AG09309 (cell line): ENCODE results near the gene ADGRV1.
"Not testable (repeated sequence)": the region's sequence is repeated elsewhere in the genome, so short reads cannot be mapped to it uniquely, and the experiment has no call there.

Experiments
- DNase-seq: peaks from one replicate; pipeline ENCODE4 v3.0.0-alpha.2; 2010; ENCODE audit warnings: low read depth
- H3K4me3 ChIP-seq: 2 replicates; pipeline ENCODE4 v1.5.1; 2011; ENCODE audit warnings: mild to moderate bottlenecking, low read depth, low read length, moderate library complexity; ENCODE audit not compliant: control insufficient read depth
- CTCF ChIP-seq: IDR thresholded peaks from 2 replicates; pipeline ENCODE4 v1.5.1; 2011; ENCODE audit warnings: mild to moderate bottlenecking, low read depth, low read length, inconsistent platforms; ENCODE audit not compliant: insufficient read depth, control insufficient read depth; ENCODE audit errors: missing control alignments

Gene ADGRV1

GRCh38 chr5:90569084-90569483 is 10.5 kb downstream of the ADGRV1 start:
- H3K4me3 ChIP-seq: no peak overlapping the region
- no peak for DNase-seq
- TF ChIP-seq CTCF: no peak

GRCh38 chr5:90570034-90570433 is 11.4 kb downstream of the ADGRV1 start:
- no peak overlapping the region for H3K4me3 ChIP-seq
- no peak for DNase-seq

GRCh38 chr5:90571147-90571773 is 12.7 kb downstream of the ADGRV1 start:
- TF ChIP-seq CTCF: no peak
- H3K4me3 ChIP-seq: no peak overlapping the region
- no peak for DNase-seq

More at GRCh38 chr5:90570034-90570433, 11.4 kb downstream of the ADGRV1 start:
- TF ChIP-seq CTCF: no peak

- DNase-seq: no peak
- H3K4me3 ChIP-seq: no peak overlapping the region
- TF ChIP-seq CTCF: no peak
Measured at GRCh38 chr5:90575712-90576111, 17.1 kb downstream of the ADGRV1 start.

- not testable (repeated sequence) for DNase-seq, H3K4me3 ChIP-seq
Measured at GRCh38 chr5:90576566-90576965, 18.0 kb downstream of the ADGRV1 start.

- DNase-seq, H3K4me3 ChIP-seq: not testable (repeated sequence)
Measured at GRCh38 chr5:90579905-90580304, 21.3 kb downstream of the ADGRV1 start.

- no peak for TF ChIP-seq CTCF
- no peak overlapping the region for H3K4me3 ChIP-seq
- DNase-seq: no peak
Measured at GRCh38 chr5:90581956-90582355, 23.4 kb downstream of the ADGRV1 start.

GRCh38 chr5:90585337-90585986 is 26.9 kb downstream of the ADGRV1 start:
- no peak for TF ChIP-seq CTCF
- DNase-seq: no peak
- no peak overlapping the region for H3K4me3 ChIP-seq
